Uterine smooth muscle cell (primary cell): ENCODE measurements around the gene MTMR2. TPM values are rescaled to one million over a fixed set of nuclear protein-coding genes. Genes with fewer than 3 reads are reported as not detected.

Source experiments
- total RNA-seq: library from RNA; depleted of rRNA; stranded (reverse); fragments of >200 nt; gene quantifications from 2 replicates; pipeline ENCODE4 v1.2.3, GENCODE V29; 2014

The MTMR2 gene
- 37.7 and 43.1 TPM in 2 replicates for total RNA-seq

DNA sequence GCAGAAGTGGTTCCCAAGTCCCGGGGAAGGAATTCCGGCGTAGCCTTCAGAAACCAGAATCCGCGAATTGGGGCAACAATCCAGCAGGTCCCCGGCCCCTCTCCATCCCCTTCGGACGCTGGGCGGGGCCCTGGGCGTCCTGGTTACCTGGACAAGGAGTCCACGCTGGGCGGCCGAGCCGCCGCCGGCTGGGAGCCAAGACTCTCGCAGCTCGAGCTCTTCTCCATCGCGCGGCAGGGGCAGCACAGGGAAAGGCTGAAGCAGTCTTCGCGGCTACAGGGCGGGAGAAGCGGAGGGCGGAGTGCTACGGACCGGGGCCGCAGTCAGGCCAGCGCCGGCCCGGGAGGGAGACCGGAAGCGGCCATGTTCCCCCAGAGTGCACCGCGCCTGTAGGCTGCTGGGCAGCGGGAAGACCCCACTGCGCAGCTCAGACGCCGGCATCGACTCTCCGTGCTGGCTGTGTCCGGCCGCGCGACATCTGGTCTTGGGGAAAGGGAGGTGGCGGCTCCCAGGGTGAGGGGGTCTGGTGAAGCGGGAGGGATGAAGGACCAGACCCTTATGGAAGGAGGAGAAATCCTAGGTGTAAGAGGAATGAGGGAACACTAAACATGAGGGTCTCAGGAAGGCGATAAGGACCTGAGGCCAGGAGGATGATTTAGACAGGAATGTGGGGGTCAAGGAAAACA is at the start of gene MTMR2:
Gene MTMR2, minus strand, starts transcription at position 380 of the 686 bp plus-strand sequence. Its CDS starts 153 bp downstream, at position 227.

GRCh38 chr11:95790123-95790932 is 133.6 kb downstream of the MTMR2 start, which contains the start of gene CEP57:
TSS of gene CEP57 (plus strand) at chr11:95790498. CDS start at chr11:95790699, 201 bp downstream.

GRCh38 chr11:95789506-95790122 is 134.3 kb downstream of the MTMR2 start, which contains the start of gene FAM76B:
TSS of gene FAM76B (minus strand) at chr11:95789782. CDS start at chr11:95789478, 304 bp downstream.

Other genes with a start within 250 kb of the MTMR2 start
- 31.4 and 36.1 TPM in 2 replicates for gene FAM76B, start 134.3 kb downstream of the MTMR2 start, total RNA-seq
- gene CEP57, start 133.6 kb downstream of the MTMR2 start, total RNA-seq: 65.7 and 79.5 TPM in 2 replicates